ENCODE measurements around the gene TENM4.

GRCh38 chr11:78961937-78962701, 478.7 kb downstream of the TENM4 start:
- no peak for TF ChIP-seq CTCF (IDR thresholded peaks at IDR 0.05)
- no peak for TF ChIP-seq EZH2 (IDR thresholded peaks at IDR 0.05)
- no peak for TF ChIP-seq EZH2phosphoT487 (IDR thresholded peaks at IDR 0.05)

Data from neural progenitor cell (in vitro differentiated cells).